Measurements from ENCODE around the gene ABCA13.

The ABCA13 gene

DNA sequence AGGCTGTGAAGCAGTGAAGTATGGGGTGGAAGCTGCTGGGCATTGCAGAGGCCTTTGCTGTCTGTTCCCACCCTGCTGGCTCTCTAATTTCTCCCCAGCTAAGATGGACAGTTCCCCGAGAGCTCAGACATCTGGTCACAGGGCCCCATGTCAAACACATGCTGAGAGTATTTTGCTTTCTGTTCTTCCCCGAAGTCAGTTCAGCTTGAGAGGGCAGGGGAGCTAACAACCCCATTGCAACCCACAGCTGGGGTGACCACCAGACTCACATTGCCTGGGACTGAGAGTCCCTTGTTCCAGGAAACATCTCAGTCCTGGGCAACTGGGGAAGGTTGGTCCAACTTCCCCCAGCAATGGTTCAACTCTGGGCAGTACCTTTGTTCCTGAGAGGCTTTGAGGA, 52.8 kb downstream of the ABCA13 start:
- ChIA-PET CTCF (no interaction called here), POLR2A (no interaction called here)
- no peaks in the 10 kb centered on the region for H3K36me3 ChIP-seq (ENCODE audit: control insufficient read depth in 2 of 2, insufficient read depth in 1 of 2, low read length in 2 of 2)
- TF ChIP-seq, protein P1, sequence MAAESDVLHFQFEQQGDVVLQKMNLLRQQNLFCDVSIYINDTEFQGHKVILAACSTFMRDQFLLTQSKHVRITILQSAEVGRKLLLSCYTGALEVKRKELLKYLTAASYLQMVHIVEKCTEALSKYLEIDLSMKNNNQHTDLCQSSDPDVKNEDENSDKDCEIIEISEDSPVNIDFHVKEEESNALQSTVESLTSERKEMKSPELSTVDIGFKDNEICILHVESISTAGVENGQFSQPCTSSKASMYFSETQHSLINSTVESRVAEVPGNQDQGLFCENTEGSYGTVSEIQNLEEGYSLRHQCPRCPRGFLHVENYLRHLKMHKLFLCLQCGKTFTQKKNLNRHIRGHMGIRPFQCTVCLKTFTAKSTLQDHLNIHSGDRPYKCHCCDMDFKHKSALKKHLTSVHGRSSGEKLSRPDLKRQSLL (tag by site-specific recombination; IDR thresholded peaks at IDR 0.05), result no peak
- TF ChIP-seq ZNF645 (tag by site-specific recombination; IDR thresholded peaks at IDR 0.05), result no peak
- TF ChIP-seq, protein P2, sequence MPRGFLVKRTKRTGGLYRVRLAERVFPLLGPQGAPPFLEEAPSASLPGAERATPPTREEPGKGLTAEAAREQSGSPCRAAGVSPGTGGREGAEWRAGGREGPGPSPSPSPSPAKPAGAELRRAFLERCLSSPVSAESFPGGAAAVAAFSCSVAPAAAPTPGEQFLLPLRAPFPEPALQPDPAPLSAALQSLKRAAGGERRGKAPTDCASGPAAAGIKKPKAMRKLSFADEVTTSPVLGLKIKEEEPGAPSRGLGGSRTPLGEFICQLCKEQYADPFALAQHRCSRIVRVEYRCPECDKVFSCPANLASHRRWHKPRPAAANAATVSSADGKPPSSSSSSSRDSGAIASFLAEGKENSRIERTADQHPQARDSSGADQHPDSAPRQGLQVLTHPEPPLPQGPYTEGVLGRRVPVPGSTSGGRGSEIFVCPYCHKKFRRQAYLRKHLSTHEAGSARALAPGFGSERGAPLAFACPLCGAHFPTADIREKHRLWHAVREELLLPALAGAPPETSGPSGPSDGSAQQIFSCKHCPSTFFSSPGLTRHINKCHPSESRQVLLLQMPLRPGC (tag by site-specific recombination; IDR thresholded peaks at IDR 0.05), result no peak
- no peak for TF ChIP-seq ZNF121 (tag by site-specific recombination; IDR thresholded peaks at IDR 0.05)
- TF ChIP-seq ZNF677 (tag by site-specific recombination; IDR thresholded peaks at IDR 0.05), result no peak
- TF ChIP-seq ZNF558 (tag by site-specific recombination; IDR thresholded peaks at IDR 0.05), result no peak
- TF ChIP-seq ZNF654 (tag by site-specific recombination; IDR thresholded peaks at IDR 0.05; ENCODE audit: low read depth), result no peak
- TF ChIP-seq ZBTB7A (tag by site-specific recombination; IDR thresholded peaks at IDR 0.05; ENCODE audit: low read depth), result no peak
- TF ChIP-seq ZNF354C (tag by site-specific recombination; IDR thresholded peaks at IDR 0.05; ENCODE audit: borderline replicate concordance, low read depth), result no peak
- no peak for TF ChIP-seq ZSCAN5A (tag by site-specific recombination; IDR thresholded peaks at IDR 0.05)
- TF ChIP-seq ZNF10 (tag by site-specific recombination; IDR thresholded peaks at IDR 0.05), result no peak
- TF ChIP-seq ZNF274 (IDR thresholded peaks at IDR 0.05; ENCODE audit: low read length), result no peak
- TF ChIP-seq ZNF274 (tag by site-specific recombination; IDR thresholded peaks at IDR 0.05; ENCODE audit: borderline replicate concordance), result no peak
- no peak for TF ChIP-seq OVOL3 (tag by site-specific recombination; IDR thresholded peaks at IDR 0.05)
- no peak for TF ChIP-seq GLI4 (tag by site-specific recombination; IDR thresholded peaks at IDR 0.05)
- no peak for TF ChIP-seq PRDM6 (tag by site-specific recombination; IDR thresholded peaks at IDR 0.05)
- no peak for TF ChIP-seq ZNF184 (tag by site-specific recombination; IDR thresholded peaks at IDR 0.05)
- no peak for TF ChIP-seq ZNF112 (tag by site-specific recombination; IDR thresholded peaks at IDR 0.05)
- H3K27ac ChIP-seq (ENCODE audit: extremely low read depth, low read depth, low read length), result no peak overlapping the region
- H3K9me3 ChIP-seq (ENCODE audit: control insufficient read depth, insufficient read depth, low read depth, low read length), result no peaks in the 10 kb centered on the region
- no peaks in the 10 kb centered on the region for H3K4me1 ChIP-seq (ENCODE audit: control insufficient read depth, insufficient read depth, low read length)
- no peak overlapping the region for H3K4me3 ChIP-seq (ENCODE audit: low read depth, low read length)

GRCh38 chr7:48225101-48225500, 53.8 kb downstream of the ABCA13 start:
- Histone ChIP-seq H3K36me3 (ENCODE audit: control insufficient read depth in 2 of 2, insufficient read depth in 1 of 2, low read length in 2 of 2) (no peaks in the 10 kb centered on the region), H3K4me3 (ENCODE audit: low read depth, low read length) (no peak overlapping the region), H3K9me3 (ENCODE audit: control insufficient read depth, insufficient read depth, low read depth, low read length) (no peaks in the 10 kb centered on the region), H3K4me1 (ENCODE audit: control insufficient read depth, insufficient read depth, low read length) (no peaks in the 10 kb centered on the region), H3K27ac (ENCODE audit: extremely low read depth, low read depth, low read length) (no peak overlapping the region)
- ChIA-PET CTCF (no interaction called here), POLR2A (no interaction called here)
- no peak for TF ChIP-seq ZNF223 (tag by site-specific recombination; IDR thresholded peaks at IDR 0.05)
- TF ChIP-seq GLI2 (tag by site-specific recombination; IDR thresholded peaks at IDR 0.05; ENCODE audit: borderline replicate concordance, low read depth), result no peak
- no peak for TF ChIP-seq ZNF114 (tag by site-specific recombination; IDR thresholded peaks at IDR 0.05)
- no peak for TF ChIP-seq ZNF146 (tag by site-specific recombination; IDR thresholded peaks at IDR 0.05)
- TF ChIP-seq ZNF48 (tag by site-specific recombination; IDR thresholded peaks at IDR 0.05), result no peak
- no peak for TF ChIP-seq ZSCAN5A (tag by site-specific recombination; IDR thresholded peaks at IDR 0.05)
- no peak for TF ChIP-seq ZNF610 (tag by site-specific recombination; IDR thresholded peaks at IDR 0.05; ENCODE audit: borderline replicate concordance)
- no peak for TF ChIP-seq ZNF596 (tag by site-specific recombination; IDR thresholded peaks at IDR 0.05)
- no peak for TF ChIP-seq SP7 (tag by site-specific recombination; IDR thresholded peaks at IDR 0.05)
- TF ChIP-seq ZNF585B (tag by site-specific recombination; IDR thresholded peaks at IDR 0.05), result no peak
